NCI-H146 treated with DMSO at 0.1 percent for 48 hours (cell line): ENCODE data around the gene FHAD1.
"Not testable (repeated sequence)": the region's sequence is repeated elsewhere in the genome, so short reads cannot be mapped to it uniquely, and the experiment has no call there.

Source experiments
- DNase-seq: peaks from one replicate; lab custom pipeline; 2025; ENCODE audit not compliant: unreplicated experiment; lab: John Stamatoyannopoulos, UW

FHAD1 gene

GRCh38 chr1:15412175-15412800 lies 165.3 kb downstream of the FHAD1 start:
- no peak for DNase-seq

- DNase-seq, result no peak
Measured at GRCh38 chr1:15412843-15413242, 165.8 kb downstream of the FHAD1 start.

GRCh38 chr1:15413563-15414444 lies 166.8 kb downstream of the FHAD1 start:
- no peak for DNase-seq

GRCh38 chr1:15414445-15414983 lies 167.5 kb downstream of the FHAD1 start:
- DNase-seq, result no peak

GRCh38 chr1:15417059-15417934 lies 170.3 kb downstream of the FHAD1 start:
- DNase-seq, result no peak

- DNase-seq, result no peak
Measured at GRCh38 chr1:15418806-15419515, 171.9 kb downstream of the FHAD1 start.

- DNase-seq, result no peak
Measured at GRCh38 chr1:15420853-15421465, 173.9 kb downstream of the FHAD1 start.

GRCh38 chr1:15422871-15423270 lies 175.8 kb downstream of the FHAD1 start:
- no peak for DNase-seq

- no peak for DNase-seq
Measured at GRCh38 chr1:15423355-15424077, 176.5 kb downstream of the FHAD1 start.

- peak; percentile 90 for DNase-seq
Measured at GRCh38 chr1:15424146-15424667, 177.2 kb downstream of the FHAD1 start.

GRCh38 chr1:15424981-15425380 lies 178.0 kb downstream of the FHAD1 start:
- DNase-seq, result no peak

GRCh38 chr1:15425521-15425920 lies 178.5 kb downstream of the FHAD1 start:
- no peak for DNase-seq

- DNase-seq, result no peak
Measured at GRCh38 chr1:15425958-15426357, 178.9 kb downstream of the FHAD1 start.

GRCh38 chr1:15426492-15427279 lies 179.7 kb downstream of the FHAD1 start:
- DNase-seq, result no peak

GRCh38 chr1:15427280-15427666 lies 180.2 kb downstream of the FHAD1 start:
- DNase-seq, result no peak

- not testable (repeated sequence) for DNase-seq
Measured at GRCh38 chr1:15428252-15428651, 181.2 kb downstream of the FHAD1 start.

- DNase-seq, result no peak
Measured at GRCh38 chr1:15428815-15429435, 181.9 kb downstream of the FHAD1 start.

- DNase-seq, result no peak
Measured at GRCh38 chr1:15429701-15430149, 182.7 kb downstream of the FHAD1 start.
